Fibroblast of the aortic adventitia (primary cell): ENCODE measurements around the gene TIE1. TPM values are rescaled to one million over a fixed set of nuclear protein-coding genes. Genes with fewer than 3 reads are reported as not detected.

ENCODE experiments used
- DNase-seq: peaks from one replicate; pipeline ENCODE4 v3.0.0-alpha.2; 2010; ENCODE audit warnings: low read depth
- H3K4me3 ChIP-seq: 2 replicates; pipeline ENCODE4 v1.5.1; 2011; ENCODE audit warnings: low read depth, mild to moderate bottlenecking, control low read depth, low read length, moderate library complexity
- total RNA-seq: library from RNA; depleted of rRNA; stranded (reverse); fragments of >200 nt; gene quantifications from 2 replicates; pipeline ENCODE4 v1.2.3, GENCODE V29; 2012; ENCODE audit warnings: low replicate concordance
- TF ChIP-seq, protein P1 (sequence below): IDR thresholded peaks from 2 replicates; pipeline ENCODE4 v1.5.1; 2011; ENCODE audit warnings: mild to moderate bottlenecking, low read length, control low read depth, inconsistent platforms; ENCODE audit not compliant: insufficient read depth

TIE1 gene
- total RNA-seq, 1 donor, result 0.81 TPM

DNA sequence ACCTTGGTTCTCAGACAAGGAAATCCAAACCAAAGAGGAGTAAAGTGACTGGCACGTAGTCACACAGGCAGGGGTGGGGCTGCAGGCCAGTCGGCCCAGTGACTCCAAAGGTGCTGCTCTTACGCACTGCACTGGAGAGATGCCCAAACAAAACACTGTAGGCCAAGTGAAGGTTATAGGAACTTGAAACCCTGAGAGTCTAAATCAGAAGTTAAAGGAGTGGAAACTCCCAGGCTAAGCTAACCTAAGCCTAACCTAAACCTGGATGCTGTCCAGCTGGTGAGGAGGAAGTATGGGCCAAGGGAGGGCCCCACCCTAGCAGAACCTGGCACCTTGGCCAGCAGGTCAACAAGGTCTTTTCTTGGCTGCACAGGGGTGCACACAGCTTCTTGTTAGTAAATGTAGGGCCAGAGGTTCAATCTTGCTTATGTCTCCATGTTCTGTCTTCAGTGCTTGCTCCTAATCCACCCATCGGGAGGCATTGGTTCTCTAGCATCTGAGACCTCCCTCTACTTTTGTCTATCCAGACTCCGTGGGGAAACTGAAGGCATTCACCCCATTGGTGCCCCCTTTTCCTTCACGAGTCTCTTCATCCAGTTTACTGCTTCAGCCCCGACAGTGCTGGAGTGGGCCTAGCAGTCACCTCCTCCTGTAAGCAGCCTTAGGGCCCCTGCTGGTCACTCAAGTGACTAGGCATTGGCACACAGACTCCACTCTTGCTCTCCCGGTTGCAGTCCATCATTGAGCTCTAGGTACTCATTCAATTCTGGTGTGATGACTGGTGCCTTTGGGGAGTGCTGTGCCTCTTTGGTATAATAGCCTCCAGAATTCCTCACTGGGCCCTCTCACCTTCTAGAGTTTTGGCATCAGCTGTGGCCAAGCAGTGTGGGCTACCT is 43.9 kb upstream of the TIE1 start:
- H3K4me3 ChIP-seq, result no peak overlapping the region
- TF ChIP-seq, protein P1, sequence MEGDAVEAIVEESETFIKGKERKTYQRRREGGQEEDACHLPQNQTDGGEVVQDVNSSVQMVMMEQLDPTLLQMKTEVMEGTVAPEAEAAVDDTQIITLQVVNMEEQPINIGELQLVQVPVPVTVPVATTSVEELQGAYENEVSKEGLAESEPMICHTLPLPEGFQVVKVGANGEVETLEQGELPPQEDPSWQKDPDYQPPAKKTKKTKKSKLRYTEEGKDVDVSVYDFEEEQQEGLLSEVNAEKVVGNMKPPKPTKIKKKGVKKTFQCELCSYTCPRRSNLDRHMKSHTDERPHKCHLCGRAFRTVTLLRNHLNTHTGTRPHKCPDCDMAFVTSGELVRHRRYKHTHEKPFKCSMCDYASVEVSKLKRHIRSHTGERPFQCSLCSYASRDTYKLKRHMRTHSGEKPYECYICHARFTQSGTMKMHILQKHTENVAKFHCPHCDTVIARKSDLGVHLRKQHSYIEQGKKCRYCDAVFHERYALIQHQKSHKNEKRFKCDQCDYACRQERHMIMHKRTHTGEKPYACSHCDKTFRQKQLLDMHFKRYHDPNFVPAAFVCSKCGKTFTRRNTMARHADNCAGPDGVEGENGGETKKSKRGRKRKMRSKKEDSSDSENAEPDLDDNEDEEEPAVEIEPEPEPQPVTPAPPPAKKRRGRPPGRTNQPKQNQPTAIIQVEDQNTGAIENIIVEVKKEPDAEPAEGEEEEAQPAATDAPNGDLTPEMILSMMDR, result no peak
- no peak for DNase-seq

DNA sequence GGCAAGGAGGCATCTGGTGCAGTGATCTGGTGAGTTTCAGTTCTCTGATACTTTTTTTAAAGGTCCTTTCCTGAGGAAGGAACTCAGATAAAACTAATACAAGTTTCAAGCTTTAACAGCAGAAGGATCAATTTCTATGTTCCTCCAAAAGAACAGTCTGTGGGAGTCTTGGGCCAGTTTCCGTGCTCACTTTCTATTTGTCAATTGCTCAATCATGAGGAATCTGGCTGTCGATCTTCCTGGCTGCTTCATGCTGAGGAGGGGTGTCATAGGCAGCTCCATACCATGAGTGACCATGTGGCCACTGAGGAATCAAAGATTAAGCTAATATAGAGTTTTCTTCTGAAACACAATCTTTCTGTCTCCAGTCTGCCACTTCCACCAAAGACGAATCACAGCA is 42.4 kb upstream of the TIE1 start:
- no peak for DNase-seq
- TF ChIP-seq, protein P1, result no peak
- no peak overlapping the region for H3K4me3 ChIP-seq

DNA sequence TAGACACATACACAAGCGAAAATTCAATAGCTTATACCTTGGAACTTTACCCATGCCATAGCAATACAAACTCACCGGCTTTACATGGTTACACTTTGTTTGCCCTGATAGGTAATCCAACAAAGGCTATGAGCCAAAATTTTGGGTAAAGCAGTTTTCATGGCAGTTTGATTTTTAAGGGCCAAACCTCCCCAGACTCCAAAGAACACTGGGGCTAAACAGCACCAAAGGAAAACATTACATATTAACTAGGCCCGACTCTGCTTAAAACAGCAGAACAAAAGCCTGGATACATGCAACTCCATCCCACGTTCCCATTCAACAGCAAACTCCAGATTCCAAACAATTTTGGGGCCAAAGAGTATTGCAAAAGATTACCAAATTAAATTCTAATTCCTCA is 35.4 kb upstream of the TIE1 start:
- no peak for DNase-seq
- H3K4me3 ChIP-seq, result no peak overlapping the region
- TF ChIP-seq, protein P1, result no peak

DNA sequence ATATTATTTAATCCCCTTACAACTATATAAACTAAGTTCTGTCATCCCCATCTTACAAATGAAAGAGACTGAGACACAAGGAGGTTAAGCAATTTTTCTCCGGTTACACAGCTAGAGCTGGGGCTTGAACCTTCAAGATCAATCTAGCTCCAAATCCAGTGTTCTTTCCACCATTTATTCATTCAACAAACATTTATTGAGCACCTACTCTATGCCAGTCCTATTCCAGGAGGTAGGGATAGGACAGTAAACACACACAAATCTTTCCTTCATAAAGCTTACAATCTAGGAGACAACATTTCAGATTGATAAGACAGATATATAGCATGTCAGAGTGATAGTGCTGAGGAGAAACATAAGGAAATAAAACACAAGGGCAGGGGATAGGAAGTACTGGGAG is 33.9 kb upstream of the TIE1 start:
- TF ChIP-seq, protein P1, result no peak
- DNase-seq, result no peak
- H3K4me3 ChIP-seq, result no peak overlapping the region

DNA sequence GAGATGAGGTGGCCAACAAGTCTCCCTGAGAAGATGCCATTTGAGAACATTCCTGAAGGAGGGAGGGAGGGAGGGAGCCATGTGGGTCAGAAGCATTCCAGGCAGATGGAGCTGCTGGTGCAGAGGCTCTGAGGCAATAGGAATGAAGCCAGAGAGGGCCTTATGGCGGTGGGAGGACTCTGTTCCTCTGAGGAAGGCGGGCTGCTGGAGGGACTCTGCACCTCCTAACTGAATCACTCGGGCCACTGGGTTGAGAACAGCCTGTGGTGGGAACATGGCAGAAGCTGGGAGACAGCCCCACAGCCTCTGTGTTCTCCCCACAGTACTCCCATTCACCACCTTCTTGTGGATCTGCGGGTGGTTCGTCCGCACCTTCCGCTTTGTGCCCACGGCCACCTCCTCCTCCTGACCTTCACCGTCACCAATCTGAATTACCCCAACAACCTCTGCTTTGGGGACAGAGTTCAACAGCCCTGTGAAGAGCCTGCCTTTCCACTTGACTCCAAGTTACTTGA is 33.4 kb upstream of the TIE1 start:
- DNase-seq, result peak; percentile 62
- no peak overlapping the region for H3K4me3 ChIP-seq
- TF ChIP-seq, protein P1, result no peak

DNA sequence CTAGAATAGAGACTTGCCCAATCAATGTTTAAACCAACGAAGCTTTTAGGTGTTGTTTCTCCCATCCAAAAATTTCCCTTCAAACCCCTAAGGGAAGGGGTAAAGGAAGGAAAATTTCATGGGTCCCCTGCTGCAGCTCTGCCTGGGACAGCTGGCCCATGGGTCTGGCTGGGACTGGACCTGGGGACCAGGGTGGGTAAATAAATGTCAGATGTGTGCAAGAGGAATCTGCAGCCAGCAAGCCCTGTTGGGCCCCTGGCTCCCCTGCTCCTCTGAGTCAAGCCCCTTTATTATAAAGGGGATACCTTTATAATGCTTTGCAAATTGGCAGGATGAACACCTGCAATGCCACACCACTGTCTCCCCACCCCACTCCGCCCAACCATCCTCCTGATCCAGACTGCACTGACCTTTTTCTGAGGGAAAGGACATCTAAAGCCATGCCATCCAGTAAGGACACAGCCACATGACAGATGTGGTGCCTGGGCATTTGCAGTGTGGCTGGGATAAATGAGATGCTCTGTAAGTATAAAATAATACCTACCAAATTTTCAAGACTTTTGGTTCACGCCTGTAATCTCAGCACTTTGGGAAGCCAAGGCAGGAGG is 32.9 kb upstream of the TIE1 start:
- no peak overlapping the region for H3K4me3 ChIP-seq
- TF ChIP-seq, protein P1, result no peak
- no peak for DNase-seq
